A549 (cell line): ENCODE data around the gene GDF9. TPM values are rescaled to one million over a fixed set of nuclear protein-coding genes. Genes with fewer than 3 reads are reported as not detected.

Source experiments
- ATAC-seq, 2 experiments: fragments of 200-7000 bp in 1 of 2; fragments of >200 bp in 1 of 2; cut with Nextera tagmentation in 1 of 2; cut with Tn5 transposase in 1 of 2; 3 replicates each; pipeline versions ENCODE4 v1.8.0 to v1.9.1; 2018 to 2020; ENCODE audit warnings: mild to moderate bottlenecking in 1 of 2, moderate library complexity in 1 of 2
- CTCF ChIA-PET: fragments of 300-600 bp; sonication (Branson Sonifier 250); formaldehyde crosslinking; extraction: SDS; loops from one replicate; lab custom pipeline; 2021; ENCODE audit warnings: antibody characterized with exemption, inconsistent platforms; lab: Yijun Ruan, JAX
- POLR2A ChIA-PET: fragments of 350-600 bp; formaldehyde crosslinking; extraction: SDS; loops from one replicate; lab custom pipeline; 2021; ENCODE audit warnings: antibody characterized with exemption, inconsistent platforms; lab: Yijun Ruan, JAX
- DNase-seq, 2 experiments: peaks; one replicate each; pipeline versions ENCODE4 v3.0.0 to v3.0.0-alpha.2; 2011 to 2016; ENCODE audit warnings: low read depth in 1 of 2, low spot score in 1 of 2
- FAIRE-seq: peaks from 2 replicates; lab custom pipeline; 2011; peaks lifted over from hg19 to GRCh38; lab: Jason Lieb, UNC
- H3K27ac ChIP-seq, 2 experiments: fragments of >200 bp; sonication (Bioruptor Twin); formaldehyde crosslinking; 3 replicates each; pipeline ENCODE4 v1.5.1; 2016 to 2017
- H3K4me1 ChIP-seq: fragments of >200 bp; sonication (Bioruptor Twin); formaldehyde crosslinking; 3 replicates; pipeline ENCODE4 v1.6.1; 2016
- H3K4me2 ChIP-seq: fragments of >200 bp; sonication (Bioruptor Twin); formaldehyde crosslinking; 3 replicates; pipeline ENCODE4 v1.6.1; 2016
- H3K4me3 ChIP-seq: fragments of >200 bp; sonication (Bioruptor Twin); formaldehyde crosslinking; 3 replicates; pipeline ENCODE4 v1.5.1; 2016
- H3K9me3 ChIP-seq: fragments of >200 bp; sonication (Bioruptor Twin); formaldehyde crosslinking; 3 replicates; pipeline ENCODE4 v1.6.1; 2016
- BCL3 ChIP-seq: fragments of >200 bp; sonication (Bioruptor Twin); formaldehyde crosslinking; IDR thresholded peaks from 3 replicates; pipeline ENCODE4 v1.6.1; 2016
- CBX2 ChIP-seq: fragments of 200-600 bp; sonication (generic); IDR thresholded peaks from 2 replicates; pipeline ENCODE4 v1.6.1; 2016; ENCODE audit warnings: low read depth, mild to moderate bottlenecking, borderline replicate concordance
- CBX8 ChIP-seq: fragments of 200-600 bp; sonication (generic); IDR thresholded peaks from 2 replicates; pipeline ENCODE4 v1.6.1; 2016
- CEBPB ChIP-seq, 2 experiments: fragments of >200 bp in 1 of 2; sonication (Bioruptor Twin) in 1 of 2; formaldehyde crosslinking in 1 of 2; IDR thresholded peaks; 2 replicates each; pipeline ENCODE4 v1.6.1; 2012 to 2016
- EHF ChIP-seq: fragments of 250-450 bp; sonication (Bioruptor Pico); IDR thresholded peaks from 2 replicates; pipeline ENCODE4 v1.5.0; 2020; ENCODE audit warnings: mild to moderate bottlenecking
- EHMT2 ChIP-seq: fragments of 200-600 bp; sonication (generic); IDR thresholded peaks from 2 replicates; pipeline ENCODE4 v1.6.1; 2016; ENCODE audit warnings: antibody characterized with exemption, low read depth, mild to moderate bottlenecking, moderate library complexity
- EP300 ChIP-seq, 2 experiments: fragments of >200 bp; sonication (Bioruptor Twin); formaldehyde crosslinking; IDR thresholded peaks; 2 replicates in 1 of 2; 3 replicates in 1 of 2; pipeline ENCODE4 v1.6.1; 2016 to 2017
- ESRRA ChIP-seq: fragments of 150-350 bp; IDR thresholded peaks from 2 replicates; pipeline ENCODE4 v1.6.1; 2014; ENCODE audit warnings: mild to moderate bottlenecking, low read length, borderline replicate concordance
- FOSL2 ChIP-seq, 2 experiments: fragments of 450-650 bp in 1 of 2; fragments of >200 bp in 1 of 2; sonication (Bioruptor Twin) in 1 of 2; formaldehyde crosslinking; IDR thresholded peaks; 2 replicates each; pipeline versions ENCODE4 v1.5.0 to v1.6.1; 2016 to 2020; ENCODE audit warnings: mild to moderate bottlenecking in 1 of 2, moderate library complexity in 1 of 2
- FOXS1 ChIP-seq: fragments of 250-450 bp; sonication (Bioruptor Pico); IDR thresholded peaks from 2 replicates; pipeline ENCODE4 v1.5.0; 2020; ENCODE audit warnings: mild to moderate bottlenecking, moderate library complexity
- HDAC2 ChIP-seq: fragments of 200-600 bp; sonication (generic); IDR thresholded peaks from 2 replicates; pipeline ENCODE4 v1.6.1; 2016
- HES2 ChIP-seq: fragments of >200 bp; sonication (Bioruptor Twin); formaldehyde crosslinking; IDR thresholded peaks from 2 replicates; pipeline ENCODE4 v1.6.1; 2016
- HEYL ChIP-seq: fragments of 250-450 bp; sonication (Bioruptor Pico); IDR thresholded peaks from 2 replicates; pipeline ENCODE4 v1.8.0; 2021; ENCODE audit warnings: mild to moderate bottlenecking, moderate library complexity
- JUN ChIP-seq, 2 experiments: fragments of >200 bp; sonication (Bioruptor Twin); formaldehyde crosslinking; IDR thresholded peaks; 2 replicates in 1 of 2; 3 replicates in 1 of 2; pipeline ENCODE4 v1.6.1; 2016 to 2017
- JUNB ChIP-seq: fragments of >200 bp; sonication (Bioruptor Twin); formaldehyde crosslinking; IDR thresholded peaks from 2 replicates; pipeline ENCODE4 v1.6.1; 2016
- KDM5A ChIP-seq: fragments of 200-600 bp; sonication (generic); IDR thresholded peaks from 2 replicates; pipeline ENCODE4 v1.6.1; 2016; ENCODE audit warnings: antibody characterized with exemption, mild to moderate bottlenecking
- MAZ ChIP-seq: fragments of 150-350 bp; IDR thresholded peaks from 2 replicates; pipeline ENCODE4 v1.6.1; 2014; ENCODE audit warnings: antibody characterized with exemption, low read depth, low read length, borderline replicate concordance
- MYC ChIP-seq: IDR thresholded peaks from 2 replicates; pipeline ENCODE4 v1.6.1; 2012; ENCODE audit warnings: mild to moderate bottlenecking, inconsistent platforms, low read length, improper control_type of control experiment, borderline replicate concordance
- NFE2L2 ChIP-seq: fragments of 150-350 bp; conservative IDR thresholded peaks from 2 replicates; pipeline ENCODE4 v1.6.1; 2014; ENCODE audit warnings: low read length
- NPAS2 ChIP-seq: fragments of 250-450 bp; sonication (Bioruptor Pico); IDR thresholded peaks from 2 replicates; pipeline ENCODE4 v1.8.0; 2022; ENCODE audit warnings: mild to moderate bottlenecking, moderate library complexity, borderline replicate concordance
- NR3C1 ChIP-seq: fragments of >200 bp; sonication (Bioruptor Twin); formaldehyde crosslinking; IDR thresholded peaks from 3 replicates; pipeline ENCODE4 v1.6.1; 2017
- RAD21 ChIP-seq, 2 experiments: fragments of >200 bp in 1 of 2; sonication (Bioruptor Twin) in 1 of 2; formaldehyde crosslinking in 1 of 2; IDR thresholded peaks in 1 of 2; conservative IDR thresholded peaks in 1 of 2; 2 replicates in 1 of 2; 3 replicates in 1 of 2; pipeline ENCODE4 v1.6.1; 2012 to 2018; ENCODE audit warnings: inconsistent platforms in 1 of 2
- RNF2 ChIP-seq: fragments of 200-600 bp; sonication (generic); IDR thresholded peaks from 2 replicates; pipeline ENCODE4 v1.6.1; 2016; ENCODE audit warnings: low read depth, mild to moderate bottlenecking, antibody characterized with exemption, moderate library complexity, borderline replicate concordance
- SMC3 ChIP-seq: fragments of >200 bp; sonication (Bioruptor Twin); formaldehyde crosslinking; IDR thresholded peaks from 3 replicates; pipeline ENCODE4 v1.6.1; 2018; ENCODE audit warnings: inconsistent platforms
- TFCP2L1 ChIP-seq: fragments of 250-450 bp; sonication (Bioruptor Pico); IDR thresholded peaks from 2 replicates; pipeline ENCODE4 v1.5.0; 2021; ENCODE audit warnings: mild to moderate bottlenecking
- TP53 ChIP-seq: fragments of 250-450 bp; sonication (Bioruptor Pico); IDR thresholded peaks from 2 replicates; pipeline ENCODE4 v1.5.0; 2021; ENCODE audit warnings: mild to moderate bottlenecking, moderate library complexity
- USF2 ChIP-seq: fragments of 450-650 bp; IDR thresholded peaks from 2 replicates; pipeline ENCODE4 v1.6.1; 2014; ENCODE audit warnings: antibody characterized with exemption
- ZFP36 ChIP-seq: fragments of 450-650 bp; IDR thresholded peaks from 2 replicates; pipeline ENCODE4 v1.6.1; 2014; ENCODE audit warnings: borderline replicate concordance; ENCODE audit not compliant: partially characterized antibody
- ZSCAN20 ChIP-seq: fragments of 250-450 bp; sonication (Bioruptor Pico); IDR thresholded peaks from 2 replicates; pipeline ENCODE4 v1.8.0; 2022; ENCODE audit warnings: mild to moderate bottlenecking, moderate library complexity
- WGBS: methylation state at CpG from one replicate; pipeline ENCODE4 v1.1.6; 2017; ENCODE audit errors: missing lambda C conversion rate; 5-methylcytosine and 5-hydroxymethylcytosine counted together
- polyA plus RNA-seq, 4 experiments: library from polyadenylated mRNA; depleted of rRNA in 3 of 4; stranded (reverse); fragments of >200 nt; fragmentation: RNase III in 1 of 4; extraction: RNeasy Plus Mini Kit Qiagen cat#74134 plus additional on column Dnase treatment in 1 of 4; gene quantifications; 2 replicates in 3 of 4; 3 replicates in 1 of 4; pipeline ENCODE4 v1.2.3, GENCODE V29; 2011 to 2017

The GDF9 gene
- polyA plus RNA-seq, 2 of the 4 experiments (the other 2 are of a cell fraction) = 0.49 to 0.85 TPM

- no peak for ATAC-seq
- Histone ChIP-seq H3K4me2 (no peak overlapping the region), H3K27ac (no peak overlapping the region), H3K9me3 (no peaks in the 10 kb centered on the region), H3K4me1 (peaks cover 4% of the 10 kb centered on the region; the same call in 1 of the 3 replicates), H3K4me3 (no peak overlapping the region)
- CTCF ChIA-PET = interaction anchor here (4.0 to 7.6 kb wide), 2 partner anchors 9 to 32 kb away, joined by 13 to 69 read pairs; partner anchors contain the start of gene SHROOM1
- 13% methylated on average over 5 of the region's 5 CpGs for WGBS
- POLR2A ChIA-PET = no interaction called here
- FAIRE-seq = no peak
- no peak for DNase-seq
- no peak for TF ChIP-seq SMC3
- TF ChIP-seq MAZ = no peak
- TF ChIP-seq ESRRA = no peak
- no peak for TF ChIP-seq FOXS1
- TF ChIP-seq JUN (IDR thresholded peaks at IDR 0.05) = no peak
- TF ChIP-seq HDAC2 = no peak
- TF ChIP-seq RAD21 (conservative IDR thresholded peaks at IDR 0.05 in 1 of 2, IDR thresholded peaks at IDR 0.05 in 1 of 2) = no peak
- no peak for TF ChIP-seq HEYL (CRISPR knock-in tag)
- no peak for TF ChIP-seq NPAS2 (CRISPR knock-in tag)
These were observed 5.5 kb downstream of the GDF9 start for GRCh38 chr5:132860742-132861141.

GRCh38 chr5:132859889-132860437 is 6.3 kb downstream of the GDF9 start:
- ChIA-PET POLR2A (interaction anchor here (0.5 kb wide), 1 partner anchor 8 kb away, joined by 6 read pairs; no protein-coding TSS in a partner anchor), CTCF (interaction anchor here (0.6 to 7.6 kb wide), 3 partner anchors 8 to 31 kb away, joined by 4 to 69 read pairs (median 13); partner anchors contain the start of gene SHROOM1)

GRCh38 chr5:132856011-132856410 is 10.3 kb downstream of the GDF9 start:
- Histone ChIP-seq H3K4me1 (no peaks in the 10 kb centered on the region), H3K4me2 (no peak overlapping the region), H3K27ac (no peak overlapping the region), H3K4me3 (no peak overlapping the region), H3K9me3 (no peaks in the 10 kb centered on the region)
- ATAC-seq = no peak
- no peak for FAIRE-seq
- ChIA-PET POLR2A (interaction anchor here (1.1 kb wide), 1 partner anchor 11 kb away, joined by 3 read pairs; no protein-coding TSS in a partner anchor), CTCF (interaction anchor here (0.5 to 2.6 kb wide), 8 partner anchors 10 to 343 kb away, joined by 3 to 15 read pairs (median 4); partner anchors contain the start of genes GDF9, SHROOM1 and UQCRQ)
- TF ChIP-seq MYC (no peak), CBX8 (no peak), CEBPB (IDR thresholded peaks at IDR 0.05) (no peak), TP53 (CRISPR knock-in tag) (no peak), SMC3 (no peak), BCL3 (no peak), NR3C1 (no peak), MAZ (no peak), EP300 (IDR thresholded peaks at IDR 0.05) (no peak), EHMT2 (no peak), FOSL2 (IDR thresholded peaks at IDR 0.05) (no peak), FOSL2 (CRISPR knock-in tag; IDR thresholded peaks at IDR 0.05) (no peak), TFCP2L1 (CRISPR knock-in tag) (no peak), ZFP36 (no peak), CBX2 (no peak), JUNB (no peak), RAD21 (conservative IDR thresholded peaks at IDR 0.05 in 1 of 2, IDR thresholded peaks at IDR 0.05 in 1 of 2) (no peak), KDM5A (no peak)
- DNase-seq = no peak
- WGBS = 77% methylated on average over 2 of the region's 3 CpGs

More at GRCh38 chr5:132859889-132860437, 6.3 kb downstream of the GDF9 start:
- WGBS = 14% methylated on average over 2 of the region's 2 CpGs
- TF ChIP-seq BCL3 = no peak
- no peak for TF ChIP-seq ESRRA
- no peak for TF ChIP-seq ZSCAN20
- no peak for TF ChIP-seq NFE2L2
- TF ChIP-seq RNF2 = peak; percentile 70; the same call in 1 of the 2 replicates
- no peak for TF ChIP-seq HES2
- no peak for TF ChIP-seq USF2
- peak; percentile 79; the same call in 1 of the 2 replicates for TF ChIP-seq CBX8
- TF ChIP-seq EHF (CRISPR knock-in tag) = no peak
- H3K4me3 ChIP-seq = no peak overlapping the region
- H3K4me2 ChIP-seq = no peak overlapping the region
- ATAC-seq (no peak), FAIRE-seq (no peak), DNase-seq (no peak)
- H3K4me1 ChIP-seq = no peaks in the 10 kb centered on the region
- no peak overlapping the region for H3K27ac ChIP-seq
- H3K9me3 ChIP-seq = no peaks in the 10 kb centered on the region
